Left ventricle myocardium inferior (tissue), 1 donor: ENCODE measurements around the gene NUAK1. TPM values are rescaled to one million over a fixed set of nuclear protein-coding genes. Genes with fewer than 3 reads are reported as not detected.

Experiments used
- DNase-seq: peaks from one replicate; pipeline ENCODE4 v3.0.0-alpha.2; 2020
- H3K27ac ChIP-seq: fragments of 200-600 bp; replicated peaks from 2 replicates; pipeline ENCODE4 v1.8.0; 2021
- H3K27me3 ChIP-seq: fragments of 200-600 bp; 2 replicates; pipeline ENCODE4 v1.8.0; 2021; ENCODE audit warnings: low read depth
- H3K36me3 ChIP-seq: fragments of 200-600 bp; 2 replicates; pipeline ENCODE4 v1.8.0; 2021
- H3K4me1 ChIP-seq: fragments of 200-600 bp; 2 replicates; pipeline ENCODE4 v1.8.0; 2021
- H3K4me3 ChIP-seq: fragments of 200-600 bp; 2 replicates; pipeline ENCODE4 v1.8.0; 2021; ENCODE audit warnings: mild to moderate bottlenecking, moderate library complexity
- H3K9me3 ChIP-seq: fragments of 200-600 bp; replicated peaks from 2 replicates; pipeline ENCODE4 v1.8.0; 2021
- intact Hi-C: fragments of 100-400 bp; cut with micrococcal nuclease; formaldehyde crosslinking; loops from one replicate; pipeline ENCODE4 v1.11.0; 2022
- total RNA-seq: library from RNA; stranded (reverse); fragmentation: NEBNext Ultra II Directional; extraction: Animal tissue kit (Norgen Biotek cat#: 25700); gene quantifications from one replicate; pipeline ENCODE4 v1.2.1, GENCODE V29; 2021
- TF ChIP-seq, protein P1 (sequence below): fragments of 200-600 bp; IDR thresholded peaks from 2 replicates; pipeline ENCODE4 v1.8.0; 2021; ENCODE audit warnings: antibody characterized with exemption, mild to moderate bottlenecking, borderline replicate concordance
- donor health status: DM: no; HTN: yes; CAD: no; lungs with severe emphysema.

The NUAK1 gene
- total RNA-seq, 1 donor from 2014 or later, result 42.1 TPM

- no peaks in the 10 kb centered on the region for H3K9me3 ChIP-seq
- peaks cover 18% of the 10 kb centered on the region for H3K4me1 ChIP-seq
- TF ChIP-seq, protein P1, sequence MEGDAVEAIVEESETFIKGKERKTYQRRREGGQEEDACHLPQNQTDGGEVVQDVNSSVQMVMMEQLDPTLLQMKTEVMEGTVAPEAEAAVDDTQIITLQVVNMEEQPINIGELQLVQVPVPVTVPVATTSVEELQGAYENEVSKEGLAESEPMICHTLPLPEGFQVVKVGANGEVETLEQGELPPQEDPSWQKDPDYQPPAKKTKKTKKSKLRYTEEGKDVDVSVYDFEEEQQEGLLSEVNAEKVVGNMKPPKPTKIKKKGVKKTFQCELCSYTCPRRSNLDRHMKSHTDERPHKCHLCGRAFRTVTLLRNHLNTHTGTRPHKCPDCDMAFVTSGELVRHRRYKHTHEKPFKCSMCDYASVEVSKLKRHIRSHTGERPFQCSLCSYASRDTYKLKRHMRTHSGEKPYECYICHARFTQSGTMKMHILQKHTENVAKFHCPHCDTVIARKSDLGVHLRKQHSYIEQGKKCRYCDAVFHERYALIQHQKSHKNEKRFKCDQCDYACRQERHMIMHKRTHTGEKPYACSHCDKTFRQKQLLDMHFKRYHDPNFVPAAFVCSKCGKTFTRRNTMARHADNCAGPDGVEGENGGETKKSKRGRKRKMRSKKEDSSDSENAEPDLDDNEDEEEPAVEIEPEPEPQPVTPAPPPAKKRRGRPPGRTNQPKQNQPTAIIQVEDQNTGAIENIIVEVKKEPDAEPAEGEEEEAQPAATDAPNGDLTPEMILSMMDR, result no peak
- no peaks in the 10 kb centered on the region for H3K36me3 ChIP-seq
- H3K27ac ChIP-seq, result no peak overlapping the region
- intact Hi-C loops, result no loop called here
- no peak overlapping the region for H3K4me3 ChIP-seq
- DNase-seq, result no peak
- no peaks in the 10 kb centered on the region for H3K27me3 ChIP-seq
Observed at GRCh38 chr12:106046947-106047346, 91.8 kb downstream of the NUAK1 start.

GRCh38 chr12:106046301-106046846, 92.4 kb downstream of the NUAK1 start:
- Histone ChIP-seq H3K27ac (no peak overlapping the region), H3K27me3 (no peaks in the 10 kb centered on the region), H3K36me3 (no peaks in the 10 kb centered on the region), H3K4me1 (peaks cover 18% of the 10 kb centered on the region), H3K9me3 (no peaks in the 10 kb centered on the region), H3K4me3 (no peak overlapping the region)
- no peak for DNase-seq
- TF ChIP-seq, protein P1, result no peak
- intact Hi-C loops, result no loop called here

DNA sequence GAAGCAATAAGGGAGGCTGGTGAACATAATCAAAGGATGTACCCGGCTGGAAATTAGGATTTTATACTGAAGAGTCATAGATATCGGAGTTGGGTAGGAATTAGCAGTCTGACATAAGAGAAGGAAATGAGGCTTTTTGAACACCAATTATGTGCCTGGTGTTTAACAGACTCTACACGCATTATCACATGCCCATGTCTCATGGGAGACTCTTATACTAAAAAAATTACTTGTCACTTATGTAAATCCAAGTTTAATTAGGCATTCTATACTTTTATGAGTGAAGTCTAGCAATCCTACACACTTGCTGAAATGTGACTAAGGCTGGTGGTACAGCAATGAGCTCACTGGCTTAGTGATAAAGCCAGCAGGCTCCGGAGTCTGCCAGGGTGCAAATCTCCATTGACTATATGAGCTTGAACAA, 93.5 kb downstream of the NUAK1 start:
- intact Hi-C loops, result no loop called here
- no peak for DNase-seq
- Histone ChIP-seq H3K4me3 (no peak overlapping the region), H3K27me3 (no peaks in the 10 kb centered on the region), H3K9me3 (no peaks in the 10 kb centered on the region), H3K36me3 (no peaks in the 10 kb centered on the region), H3K4me1 (peaks cover 18% of the 10 kb centered on the region), H3K27ac (no peak overlapping the region)
- TF ChIP-seq, protein P1, result no peak

DNA sequence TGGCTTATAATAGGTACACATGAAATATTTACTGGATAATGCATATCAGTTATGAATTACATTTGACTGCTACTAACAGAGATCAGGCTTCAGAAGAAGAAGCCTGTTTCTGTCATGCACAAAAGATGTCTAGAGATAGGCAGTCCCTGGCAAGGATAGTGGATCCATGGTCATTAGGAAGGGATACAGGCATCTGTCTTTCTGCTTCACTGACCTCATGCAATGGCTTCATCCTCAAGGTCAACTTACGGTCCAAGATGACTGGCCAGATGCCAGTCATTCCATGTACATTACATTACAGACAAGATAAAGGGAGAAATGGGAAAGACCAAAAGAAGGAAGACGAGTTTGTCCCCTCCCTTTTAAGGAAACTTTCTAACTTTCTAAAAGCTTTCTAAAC, 94.0 kb downstream of the NUAK1 start:
- DNase-seq, result no peak
- Histone ChIP-seq H3K4me1 (peaks cover 18% of the 10 kb centered on the region), H3K36me3 (no peaks in the 10 kb centered on the region), H3K27me3 (no peaks in the 10 kb centered on the region), H3K4me3 (no peak overlapping the region), H3K27ac (no peak overlapping the region), H3K9me3 (no peaks in the 10 kb centered on the region)
- TF ChIP-seq, protein P1, result no peak
- intact Hi-C loops, result no loop called here

- Histone ChIP-seq H3K27ac (no peak overlapping the region), H3K36me3 (no peaks in the 10 kb centered on the region), H3K9me3 (no peaks in the 10 kb centered on the region), H3K4me1 (peaks cover 18% of the 10 kb centered on the region), H3K27me3 (no peaks in the 10 kb centered on the region), H3K4me3 (no peak overlapping the region)
- TF ChIP-seq, protein P1, result no peak
- intact Hi-C loops, result no loop called here
- DNase-seq, result no peak
Observed at GRCh38 chr12:106042037-106042436, 96.7 kb downstream of the NUAK1 start.
